Peyer's patch (tissue), 4 donors: ENCODE measurements around the gene ADIPOR2. TPM values are rescaled to one million over a fixed set of nuclear protein-coding genes. Genes with fewer than 3 reads are reported as not detected.
"Not testable (repeated sequence)": the region's sequence is repeated elsewhere in the genome, so short reads cannot be mapped to it uniquely, and the experiment has no call there.

ENCODE experiments used
- DNase-seq, 3 donors: peaks; one replicate each; pipeline ENCODE4 v3.0.0-alpha.2; 2017 to 2019
- H3K27ac ChIP-seq, 4 donors: fragments of 200-600 bp; sonication (generic); one replicate each; pipeline ENCODE4 v1.5.1; 2016 to 2019
- H3K27me3 ChIP-seq, 2 donors: fragments of 200-600 bp; sonication (generic); one replicate each; pipeline ENCODE4 v1.5.1; 2019
- H3K36me3 ChIP-seq, 3 donors: fragments of 200-600 bp; sonication (generic); one replicate each; pipeline ENCODE4 v1.5.1; 2016 to 2019
- H3K4me1 ChIP-seq, 4 donors: fragments of 200-600 bp; sonication (generic); one replicate each; pipeline ENCODE4 v1.5.1; 2016 to 2019
- H3K4me3 ChIP-seq, 4 donors: fragments of 200-600 bp; sonication (generic); 1 replicate in 3 of 4; 2 replicates in 1 of 4; pipeline ENCODE4 v1.5.1; 2016 to 2019; ENCODE audit warnings: mild to moderate bottlenecking in 1 of 4
- H3K9me3 ChIP-seq, 4 donors: fragments of 200-600 bp; sonication (generic); one replicate each; pipeline ENCODE4 v1.5.1; 2016 to 2019; ENCODE audit warnings: mild to moderate bottlenecking in 1 of 4
- POLR2A ChIP-seq, 2 donors: fragments of 450-650 bp; IDR thresholded peaks; one replicate each; pipeline ENCODE4 v1.5.1; 2017; ENCODE audit warnings: antibody characterized with exemption in 2 of 2, mild to moderate bottlenecking in 2 of 2, moderate library complexity in 2 of 2
- total RNA-seq, 4 donors: library from RNA; depleted of rRNA; stranded (reverse); fragments of >200 nt; gene quantifications; one replicate each; pipeline ENCODE4 v1.1.0, GENCODE V29; 2016
- TF ChIP-seq, protein P1 (sequence below), 6 experiments: fragments of 450-650 bp in 4 of 6; fragments of 200-600 bp in 2 of 6; sonication (generic) in 1 of 6; IDR thresholded peaks; one replicate each; pipeline ENCODE4 v1.5.1; 2017 to 2019; ENCODE audit warnings: antibody characterized with exemption in 6 of 6, mild to moderate bottlenecking in 3 of 6, moderate library complexity in 1 of 6

ADIPOR2 gene
- total RNA-seq, 4 donors from 2014 or later: 26.4 to 89.1 (median 73.9) TPM

DNA sequence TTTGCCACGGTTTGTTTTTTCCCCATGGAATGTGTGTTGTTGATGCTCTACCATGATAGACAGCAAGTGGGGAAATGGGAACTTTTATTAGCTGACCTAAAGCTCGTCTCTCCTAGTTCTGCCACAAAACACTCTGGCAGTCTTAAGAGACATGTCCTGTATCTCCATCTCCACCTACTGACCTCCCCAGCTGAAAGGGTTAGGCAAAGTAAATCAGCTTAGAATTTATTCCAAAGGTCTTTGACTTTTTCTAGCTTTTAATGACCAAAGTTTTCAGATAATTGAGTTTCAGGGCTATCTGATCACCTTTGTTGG, 9.4 kb upstream of the ADIPOR2 start:
- Histone ChIP-seq H3K27ac (peak overlapping the region in 2 of 4 donors; percentile 60 to 69), H3K9me3 (no peaks in the 10 kb centered on the region), H3K36me3 (no peaks in the 10 kb centered on the region), H3K4me1 (no peaks in the 10 kb centered on the region), H3K27me3 (no peaks in the 10 kb centered on the region), H3K4me3 (no peak overlapping the region)
- no peak for TF ChIP-seq POLR2A (IDR thresholded peaks at IDR 0.05)
- TF ChIP-seq, protein P1, sequence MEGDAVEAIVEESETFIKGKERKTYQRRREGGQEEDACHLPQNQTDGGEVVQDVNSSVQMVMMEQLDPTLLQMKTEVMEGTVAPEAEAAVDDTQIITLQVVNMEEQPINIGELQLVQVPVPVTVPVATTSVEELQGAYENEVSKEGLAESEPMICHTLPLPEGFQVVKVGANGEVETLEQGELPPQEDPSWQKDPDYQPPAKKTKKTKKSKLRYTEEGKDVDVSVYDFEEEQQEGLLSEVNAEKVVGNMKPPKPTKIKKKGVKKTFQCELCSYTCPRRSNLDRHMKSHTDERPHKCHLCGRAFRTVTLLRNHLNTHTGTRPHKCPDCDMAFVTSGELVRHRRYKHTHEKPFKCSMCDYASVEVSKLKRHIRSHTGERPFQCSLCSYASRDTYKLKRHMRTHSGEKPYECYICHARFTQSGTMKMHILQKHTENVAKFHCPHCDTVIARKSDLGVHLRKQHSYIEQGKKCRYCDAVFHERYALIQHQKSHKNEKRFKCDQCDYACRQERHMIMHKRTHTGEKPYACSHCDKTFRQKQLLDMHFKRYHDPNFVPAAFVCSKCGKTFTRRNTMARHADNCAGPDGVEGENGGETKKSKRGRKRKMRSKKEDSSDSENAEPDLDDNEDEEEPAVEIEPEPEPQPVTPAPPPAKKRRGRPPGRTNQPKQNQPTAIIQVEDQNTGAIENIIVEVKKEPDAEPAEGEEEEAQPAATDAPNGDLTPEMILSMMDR (IDR thresholded peaks at IDR 0.05): no peak
- no peak for DNase-seq

DNA sequence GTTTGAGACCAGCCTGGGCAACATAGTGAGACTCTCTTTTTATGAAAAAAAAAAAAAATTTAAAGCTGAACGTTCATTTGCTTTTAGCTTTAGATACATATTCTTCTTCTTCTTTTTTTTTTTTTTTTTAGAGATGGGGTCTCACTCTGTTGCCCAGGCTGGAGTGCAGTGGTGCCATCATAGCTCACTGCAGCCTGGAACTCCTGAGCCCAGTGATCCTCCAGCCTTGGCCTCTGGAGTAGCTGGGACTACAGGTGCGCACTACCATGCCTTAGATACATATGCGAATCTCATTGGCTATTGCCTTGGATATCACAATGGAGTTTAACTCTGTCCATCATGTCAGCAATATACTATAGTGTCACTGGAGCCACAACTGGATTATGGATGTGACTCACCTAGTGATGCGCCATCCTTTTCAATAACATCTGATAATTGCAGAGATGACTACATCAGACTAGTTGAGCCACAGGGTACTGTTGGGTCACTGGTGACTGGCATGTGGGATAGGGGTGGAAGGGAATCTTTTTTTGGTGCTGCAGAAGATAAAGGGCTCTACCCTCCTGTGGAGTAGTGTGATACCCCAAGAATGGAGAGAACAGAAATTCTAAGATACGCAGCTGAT, 2.7 kb upstream of the ADIPOR2 start:
- Histone ChIP-seq H3K4me3 (no peak overlapping the region), H3K27me3 (no peaks in the 10 kb centered on the region), H3K27ac (no peak overlapping the region), H3K9me3 (no peaks in the 10 kb centered on the region), H3K36me3 (no peaks in the 10 kb centered on the region), H3K4me1 (peaks cover 0 to 21% (median 3%) of the 10 kb centered on the region in 4 donors)
- DNase-seq: no peak
- no peak for TF ChIP-seq POLR2A (IDR thresholded peaks at IDR 0.05)
- TF ChIP-seq, protein P1 (IDR thresholded peaks at IDR 0.05): no peak

DNA sequence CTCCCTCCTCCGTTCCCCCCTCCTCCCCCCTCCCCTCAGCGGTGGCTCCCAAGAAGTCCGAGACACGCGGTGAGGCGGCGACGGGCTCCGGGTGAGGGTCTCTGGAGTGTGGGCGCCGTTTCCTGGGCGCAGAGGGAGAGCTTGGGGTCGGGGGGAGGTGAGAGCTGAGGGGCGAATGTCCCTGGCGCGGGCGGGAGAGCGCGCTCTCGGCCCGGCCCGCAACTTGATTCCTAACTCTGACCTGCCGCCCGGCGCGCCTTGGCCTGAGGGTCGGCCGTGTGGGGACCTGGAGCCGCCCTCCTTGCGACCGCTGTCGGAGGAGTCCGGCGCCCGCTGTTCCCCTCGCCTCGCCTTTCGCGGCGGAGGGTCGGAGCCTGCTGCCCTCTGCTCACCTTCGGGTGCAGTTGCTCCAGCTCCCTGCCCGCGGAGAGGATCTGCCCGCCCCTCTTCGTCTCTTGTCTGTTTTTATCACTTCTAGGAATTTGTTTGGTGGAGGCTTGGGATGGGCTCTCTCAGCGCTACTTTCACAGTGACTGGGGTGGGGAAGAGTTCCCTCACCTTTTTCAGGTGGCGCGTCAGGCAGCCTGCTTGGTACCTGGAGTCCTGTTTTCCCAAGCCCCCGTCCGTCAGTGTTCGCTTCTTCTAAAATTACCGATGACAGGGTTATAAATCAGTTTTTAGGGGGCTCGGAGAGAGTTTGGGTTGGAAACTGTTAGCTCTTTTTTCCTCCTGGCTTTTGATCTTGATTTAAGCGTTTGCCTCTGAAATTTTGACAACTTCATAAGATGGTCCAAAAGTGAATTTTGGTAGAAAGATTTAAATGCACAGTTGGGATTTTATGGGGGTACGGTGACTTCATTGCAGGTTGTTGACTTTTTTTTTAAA, 495 bp downstream of the ADIPOR2 start:
- Histone ChIP-seq H3K36me3 (no peaks in the 10 kb centered on the region), H3K27ac (peak overlapping the region; percentile 94 to 98 (median 96)), H3K4me3 (peak overlapping the region; percentile 75 to 98 (median 95)), H3K9me3 (no peaks in the 10 kb centered on the region), H3K27me3 (no peaks in the 10 kb centered on the region), H3K4me1 (peaks cover 0 to 21% (median 3%) of the 10 kb centered on the region in 4 donors)
- no peak for TF ChIP-seq POLR2A (IDR thresholded peaks at IDR 0.05)
- TF ChIP-seq, protein P1 (IDR thresholded peaks at IDR 0.05): peak in 1 of 6 experiments; percentile 4
- peak in 2 of 3 donors; percentile 31 to 68 for DNase-seq

DNA sequence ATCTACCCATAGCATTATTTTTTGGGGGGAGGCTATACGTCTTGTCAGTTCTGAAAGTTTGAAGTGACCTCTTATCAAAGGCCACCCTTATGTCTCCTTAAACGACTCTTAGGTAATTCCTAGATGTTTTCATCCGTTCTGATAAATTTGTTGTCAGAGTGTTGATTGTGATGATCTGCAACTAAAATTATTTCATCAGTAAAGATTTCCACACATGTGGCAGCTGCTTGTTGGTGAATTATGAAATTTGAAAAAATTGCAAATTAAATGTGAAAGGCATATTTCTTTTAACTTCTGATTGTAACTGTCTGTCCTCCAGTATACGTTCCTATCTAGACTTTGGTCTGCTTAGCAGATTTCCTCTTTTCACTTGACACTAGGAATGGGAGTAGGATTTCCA, 1.4 kb downstream of the ADIPOR2 start:
- peak overlapping the region in 2 of 4 donors; percentile 75 to 96 for H3K4me3 ChIP-seq
- H3K9me3 ChIP-seq: no peaks in the 10 kb centered on the region
- H3K36me3 ChIP-seq: no peaks in the 10 kb centered on the region
- TF ChIP-seq, protein P1 (IDR thresholded peaks at IDR 0.05): no peak
- no peak for TF ChIP-seq POLR2A (IDR thresholded peaks at IDR 0.05)
- H3K4me1 ChIP-seq: peaks cover 0 to 21% (median 3%) of the 10 kb centered on the region in 4 donors
- H3K27ac ChIP-seq: no peak overlapping the region
- no peaks in the 10 kb centered on the region for H3K27me3 ChIP-seq
- no peak for DNase-seq

DNA sequence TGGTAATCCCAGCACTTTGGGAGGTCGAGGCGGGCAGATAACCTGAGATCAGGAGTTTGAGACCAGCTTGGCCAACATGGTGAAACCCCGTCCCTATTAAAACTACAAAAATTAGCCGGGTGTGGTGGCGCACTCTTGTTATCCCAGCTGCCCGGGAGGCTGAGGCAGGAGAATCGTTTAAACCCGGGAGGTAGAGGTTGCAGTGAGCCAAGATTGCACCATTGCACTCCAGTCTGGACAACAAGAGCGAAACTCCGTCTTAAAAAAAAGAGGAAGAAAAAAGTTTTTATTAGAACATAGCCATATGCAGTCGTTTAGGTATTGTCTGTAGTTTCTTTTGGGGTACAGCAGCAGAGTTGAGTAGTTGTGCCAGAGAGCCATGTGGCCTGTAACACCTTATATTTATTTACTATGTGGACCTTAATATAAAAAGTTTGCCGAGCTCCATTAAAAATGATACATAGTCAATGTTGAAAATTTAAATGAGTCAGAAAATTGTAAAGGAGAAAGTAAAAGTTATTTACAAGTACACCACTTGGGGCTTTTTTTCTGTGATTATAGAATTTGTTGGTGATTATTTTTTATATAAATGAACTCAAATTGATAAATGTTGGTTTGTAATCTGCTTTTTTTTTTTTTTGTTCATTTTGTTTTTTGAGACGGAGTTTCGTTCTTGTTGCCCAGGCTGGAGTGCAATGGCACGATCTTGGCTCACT, 2.2 kb downstream of the ADIPOR2 start:
- H3K27me3 ChIP-seq: no peaks in the 10 kb centered on the region
- no peaks in the 10 kb centered on the region for H3K36me3 ChIP-seq
- no peak for DNase-seq
- H3K4me3 ChIP-seq: peak overlapping the region in 2 of 4 donors; percentile 21 to 96
- no peaks in the 10 kb centered on the region for H3K9me3 ChIP-seq
- H3K27ac ChIP-seq: no peak overlapping the region
- TF ChIP-seq, protein P1 (IDR thresholded peaks at IDR 0.05): no peak
- TF ChIP-seq POLR2A (IDR thresholded peaks at IDR 0.05): no peak
- H3K4me1 ChIP-seq: peaks cover 0 to 26% (median 3%) of the 10 kb centered on the region in 4 donors

DNA sequence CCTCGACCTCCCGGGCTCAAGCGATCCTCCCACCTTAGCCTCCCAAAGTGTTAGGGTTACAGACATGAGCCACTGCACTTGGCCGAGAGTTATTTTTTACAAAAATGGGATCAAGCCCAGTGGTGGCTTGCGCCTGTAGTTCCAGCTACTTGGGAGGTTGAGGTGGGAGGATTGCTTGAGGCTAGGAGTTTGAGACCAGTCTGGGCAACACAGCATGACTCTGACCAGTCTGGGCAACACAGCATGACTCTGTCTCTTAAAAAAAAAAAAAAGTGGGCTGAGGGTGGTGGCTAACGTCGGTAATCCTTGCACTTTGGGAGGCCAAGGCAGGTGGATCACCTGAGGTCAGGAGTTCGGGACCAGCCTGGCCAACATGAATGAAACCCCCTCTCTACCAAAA, 4.2 kb downstream of the ADIPOR2 start:
- not testable (repeated sequence) for DNase-seq, H3K36me3 ChIP-seq, H3K27me3 ChIP-seq, H3K27ac ChIP-seq, H3K4me3 ChIP-seq, H3K9me3 ChIP-seq
- H3K4me1 ChIP-seq: peaks cover 0 to 36% (median under 1%) of the 10 kb centered on the region in 4 donors
